ENCODE results near the gene ZFYVE26. TPM values are rescaled to one million over a fixed set of nuclear protein-coding genes. Genes with fewer than 3 reads are reported as not detected.
A peak's percentile ranks its signal among the peaks of the same experiment; 100 is the strongest.

Gene ZFYVE26
- total and polyA plus RNA-seq, 12 donors, result 6.6 to 33.6 (median 22.1) TPM

DNA sequence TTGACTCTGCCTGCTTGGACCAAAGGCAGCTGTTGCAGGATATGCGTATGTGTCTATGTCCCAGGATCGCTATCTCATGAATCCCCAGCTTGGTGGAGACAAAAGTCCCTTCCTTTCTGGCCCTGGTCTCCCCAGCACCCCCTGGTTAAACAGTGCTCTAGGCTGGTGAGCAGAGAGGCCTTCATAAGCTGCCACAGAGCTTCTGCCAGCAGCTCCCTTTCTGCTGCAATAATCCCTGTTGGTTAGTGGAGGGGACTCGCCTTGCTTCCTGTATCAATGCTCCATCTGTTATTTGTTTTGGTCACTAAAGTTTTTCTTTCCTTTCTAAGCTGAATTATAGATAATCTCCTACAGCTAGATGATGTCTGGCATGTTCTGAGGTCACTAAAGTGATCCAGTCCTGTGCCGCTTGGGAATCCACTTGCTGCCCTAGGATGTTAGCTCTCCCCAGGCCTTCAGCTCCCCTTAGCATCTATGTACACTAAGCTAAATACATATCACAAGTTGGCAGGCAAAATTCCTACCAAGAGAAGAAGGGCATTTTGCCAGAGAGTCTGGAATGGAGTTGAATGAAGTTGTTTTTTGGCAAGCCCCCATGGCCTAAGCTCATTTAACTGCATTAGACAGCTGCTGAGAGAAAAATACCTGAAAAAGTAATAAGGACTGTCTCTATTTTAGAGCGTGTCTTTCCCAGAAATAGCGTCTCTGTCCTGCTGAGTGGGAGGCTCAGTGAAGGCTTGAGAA, 66.9 kb downstream of the ZFYVE26 start:
- WGBS, 4 donors, result 90 to 98% (median 96%) methylated on average over 6 of the region's 6 CpGs
- intact Hi-C loops (cut with DNase I), result no loop called here

DNA sequence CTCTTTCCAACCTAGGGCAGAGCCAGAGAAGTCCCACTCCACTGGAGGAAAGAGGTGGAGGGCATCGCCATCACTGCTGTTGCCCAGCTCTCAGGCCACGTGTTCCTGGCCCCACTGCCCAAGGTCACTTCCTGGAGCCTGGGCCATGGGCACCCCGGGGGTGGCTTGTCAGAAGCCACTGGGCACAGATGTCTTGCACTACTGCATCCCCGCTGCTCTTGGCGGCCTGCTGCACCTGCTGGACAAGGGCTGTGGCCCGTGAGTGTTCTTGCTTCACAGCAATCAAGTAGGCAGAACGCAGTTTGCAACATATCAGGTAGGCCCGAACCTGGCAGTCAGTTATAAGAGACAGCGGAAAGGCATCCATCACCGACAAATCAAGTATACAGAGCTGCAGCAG, 68.1 kb downstream of the ZFYVE26 start:
- intact Hi-C loops (cut with DNase I), result no loop called here
- WGBS, 4 donors, result 87 to 99% (median 93%) methylated on average over 6 to 10 of the region's 10 CpGs
- peaks cover 0 to 53% of the 10 kb centered on the region in 2 donors for H3K36me3 ChIP-seq (replicated peaks in 1 of 2)

More for the DNA sequence above, 66.9 kb downstream of the ZFYVE26 start:
- no peaks in the 10 kb centered on the region for H3K4me1 ChIP-seq (replicated peaks in 1 of 2)
- no peak overlapping the region for H3K4me3 ChIP-seq
- no peak overlapping the region for H3K27ac ChIP-seq
- peaks cover 0 to 65% of the 10 kb centered on the region in 2 donors for H3K36me3 ChIP-seq (replicated peaks in 1 of 2)
- TF ChIP-seq POLR2A (IDR thresholded peaks at IDR 0.05), result no peak
- TF ChIP-seq, protein P1, sequence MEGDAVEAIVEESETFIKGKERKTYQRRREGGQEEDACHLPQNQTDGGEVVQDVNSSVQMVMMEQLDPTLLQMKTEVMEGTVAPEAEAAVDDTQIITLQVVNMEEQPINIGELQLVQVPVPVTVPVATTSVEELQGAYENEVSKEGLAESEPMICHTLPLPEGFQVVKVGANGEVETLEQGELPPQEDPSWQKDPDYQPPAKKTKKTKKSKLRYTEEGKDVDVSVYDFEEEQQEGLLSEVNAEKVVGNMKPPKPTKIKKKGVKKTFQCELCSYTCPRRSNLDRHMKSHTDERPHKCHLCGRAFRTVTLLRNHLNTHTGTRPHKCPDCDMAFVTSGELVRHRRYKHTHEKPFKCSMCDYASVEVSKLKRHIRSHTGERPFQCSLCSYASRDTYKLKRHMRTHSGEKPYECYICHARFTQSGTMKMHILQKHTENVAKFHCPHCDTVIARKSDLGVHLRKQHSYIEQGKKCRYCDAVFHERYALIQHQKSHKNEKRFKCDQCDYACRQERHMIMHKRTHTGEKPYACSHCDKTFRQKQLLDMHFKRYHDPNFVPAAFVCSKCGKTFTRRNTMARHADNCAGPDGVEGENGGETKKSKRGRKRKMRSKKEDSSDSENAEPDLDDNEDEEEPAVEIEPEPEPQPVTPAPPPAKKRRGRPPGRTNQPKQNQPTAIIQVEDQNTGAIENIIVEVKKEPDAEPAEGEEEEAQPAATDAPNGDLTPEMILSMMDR (IDR thresholded peaks at IDR 0.05), result no peak
- no peak for DNase-seq
- H3K9me3 ChIP-seq (replicated peaks in 1 of 3), result no peaks in the 10 kb centered on the region
- H3K27me3 ChIP-seq, result no peaks in the 10 kb centered on the region

DNA sequence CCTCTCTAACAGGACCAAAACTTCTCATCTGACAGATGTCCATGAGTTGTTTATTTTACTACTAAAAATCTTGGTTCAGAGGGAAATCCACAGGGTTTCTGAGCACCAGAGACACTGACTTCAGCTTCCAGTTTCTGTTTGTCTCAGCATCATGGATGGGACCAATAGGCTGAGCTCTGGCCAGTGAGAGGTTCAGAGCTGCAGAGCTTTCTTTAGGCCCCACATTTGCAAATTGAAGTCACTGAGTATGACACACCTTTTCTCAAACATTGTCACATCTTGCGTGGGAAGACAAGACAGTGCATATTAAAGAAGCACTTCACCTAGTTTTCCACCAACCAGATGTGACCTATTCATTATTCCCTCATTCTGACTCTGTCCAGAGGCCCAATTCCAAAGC, 69.5 kb downstream of the ZFYVE26 start:
- no peak overlapping the region for H3K27ac ChIP-seq
- intact Hi-C loops (cut with DNase I), result no loop called here
- H3K27me3 ChIP-seq, result no peaks in the 10 kb centered on the region
- H3K4me1 ChIP-seq (replicated peaks in 1 of 2), result no peaks in the 10 kb centered on the region
- TF ChIP-seq POLR2A (IDR thresholded peaks at IDR 0.05), result no peak
- TF ChIP-seq, protein P1 (IDR thresholded peaks at IDR 0.05), result no peak
- no peaks in the 10 kb centered on the region for H3K9me3 ChIP-seq (replicated peaks in 1 of 3)
- H3K36me3 ChIP-seq (replicated peaks in 1 of 2), result peaks cover 0 to 39% of the 10 kb centered on the region in 2 donors
- H3K4me3 ChIP-seq, result no peak overlapping the region
- no peak for DNase-seq
- WGBS, 4 donors, result 92 to 100% (median 96%) methylated on average over 1 of the region's 1 CpG

More for the DNA sequence above, 68.1 kb downstream of the ZFYVE26 start:
- no peak for DNase-seq
- no peak overlapping the region for H3K27ac ChIP-seq
- H3K4me1 ChIP-seq (replicated peaks in 1 of 2), result no peaks in the 10 kb centered on the region
- no peaks in the 10 kb centered on the region for H3K27me3 ChIP-seq
- TF ChIP-seq, protein P1 (IDR thresholded peaks at IDR 0.05), result no peak
- no peak for TF ChIP-seq POLR2A (IDR thresholded peaks at IDR 0.05)
- H3K9me3 ChIP-seq (replicated peaks in 1 of 3), result no peaks in the 10 kb centered on the region
- no peak overlapping the region for H3K4me3 ChIP-seq

DNA sequence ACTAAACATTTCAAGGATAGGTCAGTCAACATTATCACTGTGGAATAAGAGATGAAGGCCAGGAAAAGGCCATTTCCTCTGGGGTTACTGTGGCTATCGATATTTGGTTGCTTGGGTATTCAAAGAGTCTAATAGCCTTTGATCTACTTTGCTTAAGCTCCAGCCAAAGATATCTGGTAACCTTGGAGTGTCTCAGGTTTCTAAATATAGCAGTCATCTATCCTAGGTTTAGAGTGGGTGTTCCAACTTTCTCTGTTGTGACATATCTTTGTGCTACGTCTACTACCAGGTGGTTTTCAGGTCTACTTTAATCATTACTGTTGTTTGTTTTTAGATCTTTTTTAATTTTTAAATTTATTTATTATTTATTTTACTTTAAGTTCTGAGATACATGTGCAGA, 72.3 kb downstream of the ZFYVE26 start:
- 38 to 55% (median 47%) methylated on average over 2 of the region's 2 CpGs for WGBS, 4 donors
- TF ChIP-seq, protein P1 (IDR thresholded peaks at IDR 0.05), result no peak
- TF ChIP-seq POLR2A (IDR thresholded peaks at IDR 0.05), result no peak
- no peak overlapping the region for H3K4me3 ChIP-seq
- peak overlapping the region in 3 of 5 donors; percentile 0 to 58 (median 5) for H3K27ac ChIP-seq
- peaks cover 0 to 11% of the 10 kb centered on the region in 2 donors for H3K36me3 ChIP-seq (replicated peaks in 1 of 2)
- intact Hi-C loops (cut with DNase I), result no loop called here
- H3K9me3 ChIP-seq (replicated peaks in 1 of 3), result no peaks in the 10 kb centered on the region
- H3K4me1 ChIP-seq (replicated peaks in 1 of 2), result peaks cover 0 to 6% of the 10 kb centered on the region in 2 donors
- H3K27me3 ChIP-seq, result no peaks in the 10 kb centered on the region
- no peak for DNase-seq
